HepG2 (cell line): Measurements from ENCODE around the gene TOB1. TPM values are rescaled to one million over a fixed set of nuclear protein-coding genes. Genes with fewer than 3 reads are reported as not detected.

Source experiments
- ATF7-NPFF ChIP-seq: sonication (generic); formaldehyde crosslinking; IDR thresholded peaks from 2 replicates; pipeline ENCODE4 v1.8.1; 2023; ENCODE audit warnings: mild to moderate bottlenecking, low read depth, missing genetic modification reagents, moderate library complexity
- CBX1 ChIP-seq: IDR thresholded peaks from one replicate; pipeline ENCODE4 v1.6.1; 2016; ENCODE audit warnings: antibody characterized with exemption, low read depth
- DDIT3 ChIP-seq: sonication (generic); formaldehyde crosslinking; IDR thresholded peaks from 2 replicates; pipeline ENCODE4 v1.4.0; 2020; ENCODE audit warnings: mild to moderate bottlenecking, missing genetic modification reagents
- DMTF1 ChIP-seq: sonication (generic); formaldehyde crosslinking; IDR thresholded peaks from 2 replicates; pipeline ENCODE4 v1.4.0; 2020; ENCODE audit warnings: mild to moderate bottlenecking, missing genetic modification reagents
- GMEB1 ChIP-seq: sonication (generic); formaldehyde crosslinking; IDR thresholded peaks from 2 replicates; pipeline ENCODE4 v1.5.1; 2020; ENCODE audit warnings: missing genetic modification reagents, mild to moderate bottlenecking, borderline replicate concordance
- NFE2L2 ChIP-seq: fragments of 150-350 bp; IDR thresholded peaks from 2 replicates; pipeline ENCODE4 v1.6.1; 2014; ENCODE audit warnings: low read length
- ONECUT2 ChIP-seq: sonication (generic); formaldehyde crosslinking; IDR thresholded peaks from 2 replicates; pipeline ENCODE4 v1.4.0; 2020; ENCODE audit warnings: missing genetic modification reagents
- PHF21A ChIP-seq: sonication (generic); formaldehyde crosslinking; IDR thresholded peaks from 2 replicates; pipeline ENCODE4 v1.5.0; 2020; ENCODE audit warnings: mild to moderate bottlenecking, missing genetic modification reagents
- PITX1 ChIP-seq: sonication (generic); formaldehyde crosslinking; IDR thresholded peaks from 2 replicates; pipeline ENCODE4 v1.5.1; 2020; ENCODE audit warnings: mild to moderate bottlenecking, missing genetic modification reagents
- PREB ChIP-seq: sonication (generic); formaldehyde crosslinking; IDR thresholded peaks from 2 replicates; pipeline ENCODE4 v1.4.0; 2020; ENCODE audit warnings: missing genetic modification reagents
- U2AF1 ChIP-seq: fragments of 200-400 bp; formaldehyde crosslinking; optimal IDR thresholded peaks from 2 replicates; pipeline ENCODE3; 2017; ENCODE audit warnings: mild to moderate bottlenecking, low read depth, low read length
- ZBTB38 ChIP-seq: sonication (generic); formaldehyde crosslinking; IDR thresholded peaks from 2 replicates; pipeline ENCODE4 v1.5.1; 2020; ENCODE audit warnings: mild to moderate bottlenecking, missing genetic modification reagents
- ZNF12 ChIP-seq: sonication (generic); formaldehyde crosslinking; IDR thresholded peaks from 2 replicates; pipeline ENCODE4 v1.5.0; 2020; ENCODE audit warnings: missing genetic modification reagents
- ZNF253 ChIP-seq: sonication (generic); formaldehyde crosslinking; IDR thresholded peaks from 2 replicates; pipeline ENCODE4 v1.8.0; 2022; ENCODE audit warnings: mild to moderate bottlenecking, missing genetic modification reagents, borderline replicate concordance
- ZNF3 ChIP-seq: IDR thresholded peaks from 2 replicates; pipeline ENCODE4 v1.7.0; 2017; ENCODE audit warnings: inconsistent platforms
- ZNF530 ChIP-seq: sonication (generic); formaldehyde crosslinking; IDR thresholded peaks from 2 replicates; pipeline ENCODE4 v1.5.0; 2020; ENCODE audit warnings: low read depth, mild to moderate bottlenecking, missing genetic modification reagents
- polyA plus RNA-seq, 8 experiments: library from polyadenylated mRNA; depleted of rRNA in 3 of 8; stranded (reverse) in 7 of 8; unstranded in 1 of 8; fragments of >200 nt; fragmentation: Illumina TruSeq in 4 of 8; extraction: Trizol in 4 of 8; gene quantifications; 2 replicates each; pipeline versions ENCODE4 v1.2.1 to v1.2.3, GENCODE V29; 2011 to 2016; ENCODE audit warnings: low read depth in 4 of 8, missing spikeins in 1 of 8, mixed read lengths in 1 of 8; ENCODE audit not compliant: insufficient read depth in 1 of 8
- total RNA-seq, 5 experiments: library from RNA; depleted of rRNA; stranded (reverse); fragments of >200 nt; fragmentation: Illumina TruSeq; extraction: Trizol; gene quantifications; 2 replicates each; pipeline ENCODE4 v1.2.3, GENCODE V29; 2016; ENCODE audit warnings: low read depth in 1 of 5

The TOB1 gene
- total and polyA plus RNA-seq, 2 of the 13 experiments (the other 11 are each of a cell fraction or from before 2014, with no cell fraction given) = 21.9 to 57.7 TPM

DNA sequence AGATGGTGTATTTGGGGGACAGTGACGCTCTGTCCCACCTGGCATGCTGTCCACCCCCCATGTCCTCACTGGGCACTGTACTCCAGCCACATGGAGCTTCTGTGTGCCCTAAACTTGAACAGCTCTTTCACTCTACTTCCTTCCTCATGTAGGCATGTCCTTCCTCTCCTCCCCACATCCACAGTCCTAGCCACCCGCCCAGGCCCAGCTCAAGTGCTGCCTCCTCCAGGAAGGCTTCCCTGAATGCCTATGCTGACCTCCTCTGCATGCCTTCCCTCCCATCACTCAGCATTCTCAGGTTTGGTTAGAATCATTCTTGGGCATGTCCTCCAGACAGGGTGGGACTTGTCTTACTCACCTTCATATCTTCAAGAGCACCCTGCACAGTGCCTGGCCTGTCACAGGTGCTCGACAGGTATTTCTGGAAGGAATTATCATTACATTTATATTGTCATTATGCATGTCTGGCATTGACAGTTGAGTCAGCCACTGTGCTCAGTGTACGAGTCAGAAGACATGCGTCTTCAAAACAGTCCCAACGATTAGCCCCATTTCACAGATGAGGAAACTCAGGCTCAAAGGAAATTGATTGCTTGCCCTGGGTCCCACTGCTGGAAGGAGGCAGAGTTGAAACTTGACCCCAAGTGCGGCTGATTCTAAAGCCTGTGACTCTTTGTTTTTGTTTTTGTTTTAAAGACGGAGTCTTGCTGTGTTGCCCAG is 42.1 kb upstream of the TOB1 start (continued):
- TF ChIP-seq DMTF1 (CRISPR knock-in tag) (no peak), GMEB1 (CRISPR knock-in tag) (no peak), NFE2L2 (no peak), PHF21A (CRISPR knock-in tag) (no peak), DDIT3 (CRISPR knock-in tag) (no peak), ZNF12 (CRISPR knock-in tag) (no peak), PITX1 (CRISPR knock-in tag) (no peak), CBX1 (peak; percentile 18), U2AF1 (peak; percentile 20), ZNF530 (CRISPR knock-in tag) (no peak), PREB (CRISPR knock-in tag) (no peak), ZNF253 (CRISPR knock-in tag) (no peak), ZNF3 (CRISPR knock-in tag) (0 out of 2 replicates have a peak, but pooled peaks have one; percentile 25), ONECUT2 (CRISPR knock-in tag) (no peak), ZBTB38 (peak; percentile 19; the same call in 1 of the 2 replicates), ATF7-NPFF (CRISPR knock-in tag) (no peak)
- TF ChIP-seq, all 625 proteins: peak for 19
